Measurements from ENCODE around the gene SLC7A7.
"Not testable (repeated sequence)": the region's sequence is repeated elsewhere in the genome, so short reads cannot be mapped to it uniquely, and the experiment has no call there.

The SLC7A7 gene

GRCh38 chr14:22739423-22739822 is 75.8 kb downstream of the SLC7A7 start (continued):
- TF ChIP-seq ATF2 (tag by site-specific recombination; IDR thresholded peaks at IDR 0.05; ENCODE audit: low read depth): no peak
- no peak for TF ChIP-seq ZNF513 (tag by site-specific recombination; IDR thresholded peaks at IDR 0.05)
- TF ChIP-seq ZBTB49 (tag by site-specific recombination; IDR thresholded peaks at IDR 0.05; ENCODE audit: low read depth): no peak

- POLR2A ChIA-PET: no interaction called here
- CTCF ChIA-PET: no interaction called here
- Histone ChIP-seq H3K27ac (ENCODE audit: extremely low read depth, low read depth, low read length) (no peak overlapping the region), H3K4me1 (ENCODE audit: control insufficient read depth, insufficient read depth, low read length) (no peaks in the 10 kb centered on the region), H3K4me3 (ENCODE audit: low read depth, low read length) (no peak overlapping the region), H3K9me3 (ENCODE audit: control insufficient read depth, insufficient read depth, low read depth, low read length) (no peaks in the 10 kb centered on the region), H3K36me3 (ENCODE audit: control insufficient read depth in 2 of 2, insufficient read depth in 1 of 2, low read length in 2 of 2) (no peaks in the 10 kb centered on the region)
- no peak for TF ChIP-seq ZNF510 (tag by site-specific recombination; IDR thresholded peaks at IDR 0.05; ENCODE audit: insufficient replicate concordance)
- peak; percentile 85 for TF ChIP-seq YY2 (tag by site-specific recombination; IDR thresholded peaks at IDR 0.05)
- no peak for TF ChIP-seq ZBTB21 (tag by site-specific recombination; IDR thresholded peaks at IDR 0.05)
Measured at GRCh38 chr14:22737052-22737451, 78.2 kb downstream of the SLC7A7 start.

- H3K9me3 ChIP-seq (ENCODE audit: control insufficient read depth, insufficient read depth, low read depth, low read length); H3K27ac ChIP-seq (ENCODE audit: extremely low read depth, low read depth, low read length); H3K36me3 ChIP-seq (ENCODE audit: control insufficient read depth in 2 of 2, insufficient read depth in 1 of 2, low read length in 2 of 2); H3K4me1 ChIP-seq (ENCODE audit: control insufficient read depth, insufficient read depth, low read length); H3K4me3 ChIP-seq (ENCODE audit: low read depth, low read length): not testable (repeated sequence)
- ChIA-PET POLR2A (interaction anchor here (0.7 kb wide), 1 partner anchor 77 kb away, joined by 3 read pairs; no protein-coding TSS in a partner anchor), CTCF (interaction anchor here (0.6 kb wide), 1 partner anchor 79 kb away, joined by 3 read pairs; the partner anchor contains the start of gene SLC7A7)
Measured at GRCh38 chr14:22736384-22736783, 78.9 kb downstream of the SLC7A7 start.

- Histone ChIP-seq H3K4me3 (ENCODE audit: low read depth, low read length) (no peak overlapping the region), H3K36me3 (ENCODE audit: control insufficient read depth in 2 of 2, insufficient read depth in 1 of 2, low read length in 2 of 2) (no peaks in the 10 kb centered on the region), H3K27ac (ENCODE audit: extremely low read depth, low read depth, low read length) (no peak overlapping the region), H3K4me1 (ENCODE audit: control insufficient read depth, insufficient read depth, low read length) (no peaks in the 10 kb centered on the region), H3K9me3 (ENCODE audit: control insufficient read depth, insufficient read depth, low read depth, low read length) (no peaks in the 10 kb centered on the region)
- TF ChIP-seq PRDM6 (tag by site-specific recombination; IDR thresholded peaks at IDR 0.05): no peak
- peak; percentile 52 for TF ChIP-seq SCRT2 (tag by site-specific recombination; IDR thresholded peaks at IDR 0.05)
- POLR2A ChIA-PET: no interaction called here
- CTCF ChIA-PET: no interaction called here
Measured at GRCh38 chr14:22735096-22735495, 80.1 kb downstream of the SLC7A7 start.

- Histone ChIP-seq H3K4me3 (ENCODE audit: low read depth, low read length) (no peak overlapping the region), H3K27ac (ENCODE audit: extremely low read depth, low read depth, low read length) (no peak overlapping the region), H3K4me1 (ENCODE audit: control insufficient read depth, insufficient read depth, low read length) (no peaks in the 10 kb centered on the region), H3K36me3 (ENCODE audit: control insufficient read depth in 2 of 2, insufficient read depth in 1 of 2, low read length in 2 of 2) (no peaks in the 10 kb centered on the region), H3K9me3 (ENCODE audit: control insufficient read depth, insufficient read depth, low read depth, low read length) (no peaks in the 10 kb centered on the region)
- CTCF ChIA-PET: interaction anchor here (1.0 to 1.1 kb wide), 2 partner anchors 120 to 164 kb away, joined by 3 to 4 read pairs; no protein-coding TSS in a partner anchor
- TF ChIP-seq ZNF521 (tag by site-specific recombination; IDR thresholded peaks at IDR 0.05): no peak
- no peak for TF ChIP-seq ZNF280D (tag by site-specific recombination; IDR thresholded peaks at IDR 0.05)
- POLR2A ChIA-PET: no interaction called here
Measured at GRCh38 chr14:22733829-22734228, 81.4 kb downstream of the SLC7A7 start.

GRCh38 chr14:22732062-22732461 is 83.2 kb downstream of the SLC7A7 start:
- not testable (repeated sequence) for H3K9me3 ChIP-seq (ENCODE audit: control insufficient read depth, insufficient read depth, low read depth, low read length)
- POLR2A ChIA-PET: interaction anchor here (0.6 kb wide), 1 partner anchor 74 kb away, joined by 4 read pairs; no protein-coding TSS in a partner anchor

More at GRCh38 chr14:22732062-22732461, 83.2 kb downstream of the SLC7A7 start:
- H3K36me3 ChIP-seq (ENCODE audit: control insufficient read depth in 2 of 2, insufficient read depth in 1 of 2, low read length in 2 of 2); H3K4me1 ChIP-seq (ENCODE audit: control insufficient read depth, insufficient read depth, low read length); H3K4me3 ChIP-seq (ENCODE audit: low read depth, low read length); H3K27ac ChIP-seq (ENCODE audit: extremely low read depth, low read depth, low read length): not testable (repeated sequence)
- CTCF ChIA-PET: interaction anchor here (0.7 kb wide), 1 partner anchor 141 kb away, joined by 3 read pairs; no protein-coding TSS in a partner anchor
